A549 (cell line): ENCODE results near the gene NTHL1. TPM values are rescaled to one million over a fixed set of nuclear protein-coding genes. Genes with fewer than 3 reads are reported as not detected.

ENCODE experiments used
- ATAC-seq, 2 experiments: fragments of 200-7000 bp in 1 of 2; fragments of >200 bp in 1 of 2; cut with Nextera tagmentation in 1 of 2; cut with Tn5 transposase in 1 of 2; 3 replicates each; pipeline versions ENCODE4 v1.8.0 to v1.9.1; 2018 to 2020; ENCODE audit warnings: mild to moderate bottlenecking in 1 of 2, moderate library complexity in 1 of 2
- CTCF ChIA-PET: fragments of 300-600 bp; sonication (Branson Sonifier 250); formaldehyde crosslinking; extraction: SDS; loops from one replicate; lab custom pipeline; 2021; ENCODE audit warnings: antibody characterized with exemption, inconsistent platforms; lab: Yijun Ruan, JAX
- POLR2A ChIA-PET: fragments of 350-600 bp; formaldehyde crosslinking; extraction: SDS; loops from one replicate; lab custom pipeline; 2021; ENCODE audit warnings: antibody characterized with exemption, inconsistent platforms; lab: Yijun Ruan, JAX
- DNase-seq, 2 experiments: peaks; one replicate each; pipeline versions ENCODE4 v3.0.0 to v3.0.0-alpha.2; 2011 to 2016; ENCODE audit warnings: low read depth in 1 of 2, low spot score in 1 of 2
- FAIRE-seq: peaks from 2 replicates; lab custom pipeline; 2011; peaks lifted over from hg19 to GRCh38; lab: Jason Lieb, UNC
- H3K27ac ChIP-seq, 2 experiments: fragments of >200 bp; sonication (Bioruptor Twin); formaldehyde crosslinking; 3 replicates each; pipeline ENCODE4 v1.5.1; 2016 to 2017
- H3K4me1 ChIP-seq: fragments of >200 bp; sonication (Bioruptor Twin); formaldehyde crosslinking; 3 replicates; pipeline ENCODE4 v1.6.1; 2016
- H3K4me2 ChIP-seq: fragments of >200 bp; sonication (Bioruptor Twin); formaldehyde crosslinking; 3 replicates; pipeline ENCODE4 v1.6.1; 2016
- H3K4me3 ChIP-seq: fragments of >200 bp; sonication (Bioruptor Twin); formaldehyde crosslinking; 3 replicates; pipeline ENCODE4 v1.5.1; 2016
- H3K9me3 ChIP-seq: fragments of >200 bp; sonication (Bioruptor Twin); formaldehyde crosslinking; 3 replicates; pipeline ENCODE4 v1.6.1; 2016
- CBX2 ChIP-seq: fragments of 200-600 bp; sonication (generic); IDR thresholded peaks from 2 replicates; pipeline ENCODE4 v1.6.1; 2016; ENCODE audit warnings: low read depth, mild to moderate bottlenecking, borderline replicate concordance
- CBX8 ChIP-seq: fragments of 200-600 bp; sonication (generic); IDR thresholded peaks from 2 replicates; pipeline ENCODE4 v1.6.1; 2016
- CHD2 ChIP-seq: fragments of 150-350 bp; IDR thresholded peaks from 2 replicates; pipeline ENCODE4 v1.6.1; 2014; ENCODE audit warnings: low read length; ENCODE audit not compliant: partially characterized antibody
- EHF ChIP-seq: fragments of 250-450 bp; sonication (Bioruptor Pico); IDR thresholded peaks from 2 replicates; pipeline ENCODE4 v1.5.0; 2020; ENCODE audit warnings: mild to moderate bottlenecking
- ESRRA ChIP-seq: fragments of 150-350 bp; IDR thresholded peaks from 2 replicates; pipeline ENCODE4 v1.6.1; 2014; ENCODE audit warnings: mild to moderate bottlenecking, low read length, borderline replicate concordance
- FOSB ChIP-seq: fragments of 250-450 bp; sonication (Bioruptor Pico); IDR thresholded peaks from 2 replicates; pipeline ENCODE4 v1.5.0; 2020; ENCODE audit warnings: mild to moderate bottlenecking, moderate library complexity
- FOSL2 ChIP-seq, 2 experiments: fragments of 450-650 bp in 1 of 2; fragments of >200 bp in 1 of 2; sonication (Bioruptor Twin) in 1 of 2; formaldehyde crosslinking; IDR thresholded peaks; 2 replicates each; pipeline versions ENCODE4 v1.5.0 to v1.6.1; 2016 to 2020; ENCODE audit warnings: mild to moderate bottlenecking in 1 of 2, moderate library complexity in 1 of 2
- GATA3 ChIP-seq: IDR thresholded peaks from 2 replicates; pipeline ENCODE4 v1.6.1; 2012; ENCODE audit warnings: borderline replicate concordance
- HDAC2 ChIP-seq: fragments of 200-600 bp; sonication (generic); IDR thresholded peaks from 2 replicates; pipeline ENCODE4 v1.6.1; 2016
- HMGXB4 ChIP-seq: fragments of 250-450 bp; sonication (Bioruptor Pico); IDR thresholded peaks from 2 replicates; pipeline ENCODE4 v1.5.0; 2021; ENCODE audit warnings: mild to moderate bottlenecking, moderate library complexity, borderline replicate concordance
- MAZ ChIP-seq: fragments of 150-350 bp; IDR thresholded peaks from 2 replicates; pipeline ENCODE4 v1.6.1; 2014; ENCODE audit warnings: antibody characterized with exemption, low read depth, low read length, borderline replicate concordance
- NFE2L2 ChIP-seq: fragments of 150-350 bp; conservative IDR thresholded peaks from 2 replicates; pipeline ENCODE4 v1.6.1; 2014; ENCODE audit warnings: low read length
- POLR2A ChIP-seq: IDR thresholded peaks from 2 replicates; pipeline ENCODE4 v1.6.1; 2012; ENCODE audit warnings: mild to moderate bottlenecking, low read length
- POLR2AphosphoS2 ChIP-seq: conservative IDR thresholded peaks from 2 replicates; pipeline ENCODE4 v1.6.1; 2012; ENCODE audit warnings: low read length, improper control_type of control experiment, inconsistent platforms
- RCOR1 ChIP-seq: fragments of 150-350 bp; IDR thresholded peaks from 2 replicates; pipeline ENCODE4 v1.6.1; 2014; ENCODE audit warnings: antibody characterized with exemption, low read length, low read depth
- REST ChIP-seq: fragments of 200-600 bp; sonication (generic); IDR thresholded peaks from 2 replicates; pipeline ENCODE4 v1.6.1; 2016; ENCODE audit warnings: antibody characterized with exemption, mild to moderate bottlenecking, moderate library complexity
- SMC3 ChIP-seq: fragments of >200 bp; sonication (Bioruptor Twin); formaldehyde crosslinking; IDR thresholded peaks from 3 replicates; pipeline ENCODE4 v1.6.1; 2018; ENCODE audit warnings: inconsistent platforms
- SREBF2 ChIP-seq: fragments of 450-650 bp; IDR thresholded peaks from 2 replicates; pipeline ENCODE4 v1.6.1; 2014; ENCODE audit warnings: mild to moderate bottlenecking, moderate library complexity
- ZFP36 ChIP-seq: fragments of 450-650 bp; IDR thresholded peaks from 2 replicates; pipeline ENCODE4 v1.6.1; 2014; ENCODE audit warnings: borderline replicate concordance; ENCODE audit not compliant: partially characterized antibody
- WGBS: methylation state at CpG from one replicate; pipeline ENCODE4 v1.1.6; 2017; ENCODE audit errors: missing lambda C conversion rate; 5-methylcytosine and 5-hydroxymethylcytosine counted together
- polyA plus RNA-seq, 4 experiments: library from polyadenylated mRNA; depleted of rRNA in 3 of 4; stranded (reverse); fragments of >200 nt; fragmentation: RNase III in 1 of 4; extraction: RNeasy Plus Mini Kit Qiagen cat#74134 plus additional on column Dnase treatment in 1 of 4; gene quantifications; 2 replicates in 3 of 4; 3 replicates in 1 of 4; pipeline ENCODE4 v1.2.3, GENCODE V29; 2011 to 2017

Gene NTHL1
- polyA plus RNA-seq, 2 of the 4 experiments (the other 2 are of a cell fraction) = 28.8 to 42.3 TPM

DNA sequence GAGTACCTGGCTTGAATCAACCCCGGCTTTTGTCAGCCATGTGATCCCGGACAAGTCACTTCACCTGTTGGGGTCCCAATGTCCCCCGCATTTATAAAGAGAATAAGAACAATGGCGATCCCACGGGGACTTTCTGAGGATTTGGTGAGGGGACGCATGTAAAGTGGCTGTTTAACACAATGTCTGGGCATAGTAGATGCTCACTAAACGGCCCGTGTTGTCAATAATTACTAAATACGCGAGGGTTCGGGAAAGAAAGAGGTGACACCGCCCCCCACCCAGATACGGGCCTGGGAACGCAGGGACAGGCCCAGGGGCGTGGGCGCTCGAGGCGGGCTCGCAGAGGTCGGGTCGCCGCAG, 56.1 kb downstream of the NTHL1 start:
- CTCF ChIA-PET = interaction anchor here (0.7 to 19.7 kb wide), 2 partner anchors 13 to 36 kb away, joined by 3 to 196 read pairs; partner anchors contain the start of gene ZNF598
- Histone ChIP-seq H3K27ac (peak overlapping the region; percentile 39 to 76; a peak in 5 of 6 replicates), H3K9me3 (no peaks in the 10 kb centered on the region), H3K4me2 (peak overlapping the region; percentile 79), H3K4me1 (peaks cover 69% of the 10 kb centered on the region), H3K4me3 (peak overlapping the region; percentile 10; the same call in 1 of the 3 replicates)
- no peak for ATAC-seq
- 87% methylated on average over 22 of the region's 22 CpGs for WGBS
- no peak for FAIRE-seq
- DNase-seq = no peak
- POLR2A ChIA-PET = interaction anchor here (0.6 to 1.6 kb wide), 2 partner anchors 164 to 661 kb away, joined by 6 to 7 read pairs; partner anchors contain the start of gene TRAF7
- TF ChIP-seq RCOR1 = no peak
- no peak for TF ChIP-seq GATA3
- no peak for TF ChIP-seq CBX8
- no peak for TF ChIP-seq CHD2
- no peak for TF ChIP-seq HMGXB4 (CRISPR knock-in tag)
- TF ChIP-seq FOSL2 (IDR thresholded peaks at IDR 0.05) = no peak
- no peak for TF ChIP-seq FOSL2 (CRISPR knock-in tag; IDR thresholded peaks at IDR 0.05)
- no peak for TF ChIP-seq FOSB (CRISPR knock-in tag)
- TF ChIP-seq SREBF2 = no peak

GRCh38 chr16:1991135-1991551, 56.5 kb downstream of the NTHL1 start:
- no peak overlapping the region for H3K27ac ChIP-seq
- DNase-seq = no peak
- ATAC-seq = no peak
- H3K9me3 ChIP-seq = no peaks in the 10 kb centered on the region
- H3K4me3 ChIP-seq = no peak overlapping the region
- TF ChIP-seq NFE2L2 = no peak
- TF ChIP-seq HDAC2 = no peak
- no peak for TF ChIP-seq REST
- no peak for TF ChIP-seq HMGXB4 (CRISPR knock-in tag)
- TF ChIP-seq ESRRA = no peak
- no peak for TF ChIP-seq CBX2
- TF ChIP-seq SMC3 = no peak
- no peak for TF ChIP-seq SREBF2
- no peak for TF ChIP-seq POLR2AphosphoS2
- TF ChIP-seq POLR2A = no peak
- no peak for TF ChIP-seq MAZ
- TF ChIP-seq ZFP36 = no peak
- no peak for TF ChIP-seq EHF
- ChIA-PET POLR2A (no interaction called here), CTCF (interaction anchor here (19.7 kb wide), 1 partner anchor 13 kb away, joined by 196 read pairs; the partner anchor contains the start of gene ZNF598)
- WGBS = 97% methylated on average over 13 of the region's 18 CpGs
- peak overlapping the region; percentile 79 for H3K4me2 ChIP-seq
- peaks cover 65% of the 10 kb centered on the region for H3K4me1 ChIP-seq
- no peak for FAIRE-seq
